Activated T-cell treated with anti-CD3 and anti-CD28 coated beads, Interleukin-2, amount 50 U/mL, for 24 hours (primary cell): Measurements from ENCODE around the gene INTU.
"Not testable (repeated sequence)": the region's sequence is repeated elsewhere in the genome, so short reads cannot be mapped to it uniquely, and the experiment has no call there.

Source experiments
- DNase-seq: peaks from one replicate; pipeline ENCODE4 v3.0.0-alpha.2; 2020
- H3K27ac Mint-ChIP-seq: 2 replicates; pipeline ENCODE4 v1.8.0; 2020; ENCODE audit warnings: mild to moderate bottlenecking, mixed read lengths
- H3K27me3 Mint-ChIP-seq: 2 replicates; pipeline ENCODE4 v1.8.0; 2020; ENCODE audit warnings: mixed read lengths
- H3K36me3 Mint-ChIP-seq: 2 replicates; pipeline ENCODE4 v1.8.0; 2020; ENCODE audit warnings: low read depth, mixed read lengths
- H3K4me1 Mint-ChIP-seq: 2 replicates; pipeline ENCODE4 v1.8.0; 2020; ENCODE audit warnings: low read depth, mixed read lengths
- H3K4me3 Mint-ChIP-seq: 2 replicates; pipeline ENCODE4 v1.8.0; 2020; ENCODE audit warnings: mild to moderate bottlenecking, moderate library complexity, mixed read lengths
- H3K9me3 Mint-ChIP-seq: 2 replicates; pipeline ENCODE4 v1.8.0; 2020; ENCODE audit warnings: mixed read lengths

The INTU gene

GRCh38 chr4:127632420-127633403 is at the start of gene INTU:
TSS of gene INTU (plus strand) at chr4:127632957. CDS start at chr4:127633035, 78 bp downstream.
- Mint-ChIP-seq H3K4me3 (peak within 1 kb of the TSS; percentile 78), H3K9me3 (no peaks in the 10 kb centered on the region), H3K27me3 (peaks cover 64% of the 10 kb centered on the region), H3K36me3 (no peaks in the 10 kb centered on the region), H3K4me1 (peaks cover 13% of the 10 kb centered on the region), H3K27ac (no peak within 1 kb of the TSS)
- DNase-seq: peak; percentile 40

- not testable (repeated sequence) for H3K36me3 Mint-ChIP-seq, H3K4me1 Mint-ChIP-seq, H3K4me3 Mint-ChIP-seq, H3K27me3 Mint-ChIP-seq, H3K9me3 Mint-ChIP-seq, DNase-seq, H3K27ac Mint-ChIP-seq
These were observed 46.3 kb upstream of the INTU start for GRCh38 chr4:127586496-127586895.

GRCh38 chr4:127586922-127587571 is 45.7 kb upstream of the INTU start:
- Mint-ChIP-seq H3K36me3 (no peaks in the 10 kb centered on the region), H3K4me1 (no peaks in the 10 kb centered on the region)
- DNase-seq: no peak

DNA sequence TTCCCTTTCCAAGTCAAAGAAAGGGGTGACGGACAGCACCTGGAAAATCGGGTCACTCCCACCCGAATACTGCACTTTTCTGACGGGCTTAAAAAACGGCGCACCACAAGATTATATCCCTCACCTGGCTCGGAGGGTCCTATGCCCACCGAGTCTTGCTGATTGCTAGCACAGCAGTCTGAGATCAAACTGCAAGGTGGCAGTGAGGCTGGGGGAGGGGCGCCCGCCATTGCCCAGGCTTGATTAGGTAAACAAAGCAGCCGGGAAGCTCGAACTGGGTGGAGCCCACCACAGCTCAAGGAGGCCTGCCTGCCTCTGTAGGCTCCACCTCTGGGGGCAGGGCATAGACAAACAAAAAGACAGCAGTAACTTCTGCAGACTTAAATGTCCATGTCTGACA is 43.6 kb upstream of the INTU start:
- H3K36me3 Mint-ChIP-seq, H3K27me3 Mint-ChIP-seq, H3K9me3 Mint-ChIP-seq, H3K4me1 Mint-ChIP-seq, H3K27ac Mint-ChIP-seq, DNase-seq, H3K4me3 Mint-ChIP-seq: not testable (repeated sequence)

More at GRCh38 chr4:127586922-127587571, 45.7 kb upstream of the INTU start:
- H3K27me3 Mint-ChIP-seq: no peaks in the 10 kb centered on the region
- H3K27ac Mint-ChIP-seq: no peak overlapping the region
- no peak overlapping the region for H3K4me3 Mint-ChIP-seq
- H3K9me3 Mint-ChIP-seq: no peaks in the 10 kb centered on the region

- DNase-seq: no peak
- Mint-ChIP-seq H3K27me3 (peaks cover 5% of the 10 kb centered on the region), H3K36me3 (no peaks in the 10 kb centered on the region), H3K27ac (no peak overlapping the region), H3K4me3 (no peak overlapping the region), H3K4me1 (no peaks in the 10 kb centered on the region), H3K9me3 (no peaks in the 10 kb centered on the region)
These were observed 34.1 kb upstream of the INTU start for GRCh38 chr4:127598656-127599055.

DNA sequence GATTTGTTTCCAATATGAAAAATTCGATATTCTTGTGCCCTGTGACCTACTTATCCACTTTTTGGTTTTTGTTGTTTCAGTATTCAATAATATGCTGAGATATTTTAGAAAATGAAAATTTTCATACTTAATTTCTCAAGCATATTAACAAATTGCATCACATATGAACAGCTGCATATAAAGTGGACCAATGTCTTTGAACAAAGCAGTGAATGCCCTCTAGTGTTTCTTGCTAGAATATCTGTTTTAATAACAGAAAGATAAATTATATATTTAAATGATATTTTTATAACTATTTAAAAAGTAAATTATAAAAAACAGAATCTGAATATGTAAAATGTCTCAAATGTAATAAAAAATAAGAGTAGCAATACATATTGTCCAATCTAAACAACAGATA is 31.7 kb upstream of the INTU start:
- H3K4me1 Mint-ChIP-seq: no peaks in the 10 kb centered on the region
- no peak overlapping the region for H3K4me3 Mint-ChIP-seq
- no peak overlapping the region for H3K27ac Mint-ChIP-seq
- DNase-seq: no peak
- peaks cover 12% of the 10 kb centered on the region for H3K27me3 Mint-ChIP-seq
- H3K9me3 Mint-ChIP-seq: no peaks in the 10 kb centered on the region
- H3K36me3 Mint-ChIP-seq: no peaks in the 10 kb centered on the region

DNA sequence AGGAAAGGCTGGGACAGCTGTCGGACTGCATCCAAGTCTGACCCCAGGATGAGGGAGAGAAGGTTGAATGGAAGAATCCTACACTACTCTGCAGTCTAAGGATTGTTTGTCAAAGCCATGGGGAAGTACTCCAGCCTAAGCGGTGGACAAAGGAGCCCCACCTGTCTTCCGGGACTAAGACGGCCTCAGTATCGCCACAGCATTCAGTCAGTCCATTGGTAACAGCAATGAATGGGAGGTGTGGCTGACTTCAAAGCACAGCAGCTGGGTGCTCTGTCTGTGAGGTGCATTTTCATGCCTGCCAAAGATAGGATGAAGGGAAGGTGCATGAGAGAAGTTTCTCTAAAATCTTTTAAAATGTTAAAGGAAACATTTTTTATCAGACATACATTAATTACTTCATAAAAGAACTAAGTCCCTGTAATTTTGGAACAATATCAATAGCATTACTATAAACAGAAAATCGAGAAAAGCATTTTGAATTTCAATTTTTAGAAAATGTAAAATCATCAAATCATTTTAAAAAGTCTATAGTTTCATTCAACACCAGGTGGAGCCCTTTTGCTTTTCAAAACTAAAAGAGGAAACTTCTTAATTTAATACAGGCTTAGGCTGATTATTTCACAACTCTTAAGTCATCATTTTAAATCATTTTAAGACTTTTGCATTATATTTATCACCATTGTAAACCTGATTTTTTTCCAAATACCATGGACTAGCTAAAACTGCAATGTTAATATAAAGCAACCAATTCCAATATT is 27.6 kb upstream of the INTU start:
- no peaks in the 10 kb centered on the region for H3K36me3 Mint-ChIP-seq
- H3K27me3 Mint-ChIP-seq: peaks cover 12% of the 10 kb centered on the region
- no peak for DNase-seq
- no peak overlapping the region for H3K4me3 Mint-ChIP-seq
- H3K4me1 Mint-ChIP-seq: no peaks in the 10 kb centered on the region
- H3K9me3 Mint-ChIP-seq: no peaks in the 10 kb centered on the region
- no peak overlapping the region for H3K27ac Mint-ChIP-seq

DNA sequence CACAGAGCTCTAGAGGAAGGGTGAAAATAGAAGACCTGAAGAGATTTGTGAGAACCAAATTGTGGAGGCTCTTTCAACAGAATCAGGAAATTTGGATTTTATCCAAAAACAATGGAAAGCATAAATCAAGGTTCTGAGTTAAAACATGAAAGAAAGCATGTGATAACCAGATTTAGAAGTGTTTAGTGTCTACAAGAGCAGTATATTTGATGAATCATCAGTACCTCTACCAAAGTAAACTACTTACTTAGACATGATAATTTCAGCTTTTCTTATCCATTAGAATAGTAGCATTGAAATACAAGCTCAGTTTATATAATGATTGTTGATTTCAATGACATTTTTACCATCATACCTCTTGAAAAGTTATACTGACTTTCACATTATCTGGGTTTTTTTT is 25.9 kb upstream of the INTU start:
- H3K4me1 Mint-ChIP-seq: no peaks in the 10 kb centered on the region

GRCh38 chr4:127609484-127609883 is 23.3 kb upstream of the INTU start:
- DNase-seq: no peak
- no peaks in the 10 kb centered on the region for H3K36me3 Mint-ChIP-seq
- peaks cover 18% of the 10 kb centered on the region for H3K27me3 Mint-ChIP-seq
- H3K27ac Mint-ChIP-seq: no peak overlapping the region
- H3K4me3 Mint-ChIP-seq: no peak overlapping the region
- H3K9me3 Mint-ChIP-seq: no peaks in the 10 kb centered on the region
- H3K4me1 Mint-ChIP-seq: no peaks in the 10 kb centered on the region

More for the DNA sequence above, 25.9 kb upstream of the INTU start:
- Mint-ChIP-seq H3K27me3 (peaks cover 8% of the 10 kb centered on the region), H3K4me3 (no peak overlapping the region), H3K9me3 (no peaks in the 10 kb centered on the region), H3K27ac (no peak overlapping the region), H3K36me3 (no peaks in the 10 kb centered on the region)
- DNase-seq: no peak

DNA sequence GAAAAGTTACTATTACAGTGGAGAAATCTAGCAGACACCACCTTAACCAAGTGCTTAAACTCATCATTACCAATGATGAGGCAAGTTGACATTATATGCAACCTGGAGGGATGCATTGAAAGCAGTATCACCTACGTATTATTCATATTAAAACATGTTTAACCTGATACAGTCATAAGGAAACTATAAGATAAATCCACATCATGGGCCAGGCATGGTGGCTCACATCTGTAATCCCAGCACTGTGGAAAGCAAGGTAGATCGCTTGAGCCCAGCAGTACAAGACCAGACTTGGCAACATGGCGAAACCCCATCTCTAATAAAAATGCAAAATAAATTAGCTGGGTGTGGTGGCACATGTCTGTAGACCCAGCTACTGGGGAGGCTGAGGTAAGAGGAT is 22.3 kb upstream of the INTU start:
- no peaks in the 10 kb centered on the region for H3K36me3 Mint-ChIP-seq
- H3K27me3 Mint-ChIP-seq: peaks cover 11% of the 10 kb centered on the region
- no peaks in the 10 kb centered on the region for H3K9me3 Mint-ChIP-seq
- H3K4me3 Mint-ChIP-seq: no peak overlapping the region
- no peak overlapping the region for H3K27ac Mint-ChIP-seq
- H3K4me1 Mint-ChIP-seq: no peaks in the 10 kb centered on the region
- no peak for DNase-seq

GRCh38 chr4:127616898-127617297 is 15.9 kb upstream of the INTU start:
- Mint-ChIP-seq H3K4me3 (no peak overlapping the region), H3K27ac (no peak overlapping the region), H3K9me3 (peaks cover 2% of the 10 kb centered on the region), H3K27me3 (peaks cover 33% of the 10 kb centered on the region), H3K36me3 (no peaks in the 10 kb centered on the region), H3K4me1 (no peaks in the 10 kb centered on the region)
- DNase-seq: no peak

DNA sequence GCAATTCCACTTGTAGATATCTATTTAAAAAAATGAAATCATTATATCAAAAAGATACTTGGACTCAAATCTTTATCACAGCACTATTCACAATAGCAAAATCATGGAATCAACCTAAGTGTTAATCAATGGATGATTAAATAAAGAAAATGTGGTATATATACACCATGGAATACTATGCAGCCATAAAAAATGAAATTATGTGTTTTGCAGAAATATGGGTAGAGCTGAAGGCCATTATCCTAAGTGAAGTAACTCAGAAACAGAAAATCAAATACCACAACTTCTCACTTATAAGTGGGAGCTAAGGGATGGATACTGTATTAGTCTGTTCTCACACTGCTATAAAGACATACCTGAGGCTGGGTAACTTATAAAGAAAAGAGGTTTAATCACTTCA is 14.3 kb upstream of the INTU start:
- peaks cover 37% of the 10 kb centered on the region for H3K27me3 Mint-ChIP-seq
- peaks cover 2% of the 10 kb centered on the region for H3K9me3 Mint-ChIP-seq
- no peak overlapping the region for H3K4me3 Mint-ChIP-seq
- H3K36me3 Mint-ChIP-seq: no peaks in the 10 kb centered on the region
- H3K27ac Mint-ChIP-seq: no peak overlapping the region
- peaks cover 2% of the 10 kb centered on the region for H3K4me1 Mint-ChIP-seq
- DNase-seq: no peak

DNA sequence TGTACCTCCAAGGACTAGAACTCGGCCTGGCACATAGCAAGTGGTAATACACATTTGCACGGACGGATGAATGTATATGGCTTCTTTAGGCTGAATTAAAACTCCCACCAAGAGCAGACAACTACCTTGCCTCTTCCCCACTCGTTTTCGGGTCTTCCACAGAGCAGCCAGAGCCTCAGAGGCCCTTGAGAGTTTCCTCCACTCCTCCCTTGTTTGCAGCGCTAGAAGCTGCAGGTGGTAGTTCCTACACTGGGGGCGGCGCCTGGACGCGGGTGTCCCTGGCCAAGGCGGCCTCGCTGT is 10.2 kb upstream of the INTU start:
- H3K9me3 Mint-ChIP-seq: peaks cover 2% of the 10 kb centered on the region
- H3K27ac Mint-ChIP-seq: no peak overlapping the region
- H3K4me1 Mint-ChIP-seq: peaks cover 6% of the 10 kb centered on the region
- H3K4me3 Mint-ChIP-seq: no peak overlapping the region
- no peak for DNase-seq
- no peaks in the 10 kb centered on the region for H3K36me3 Mint-ChIP-seq
- H3K27me3 Mint-ChIP-seq: peaks cover 64% of the 10 kb centered on the region

- peak; percentile 29 for DNase-seq
- Mint-ChIP-seq H3K27ac (no peak overlapping the region), H3K4me1 (peaks cover 6% of the 10 kb centered on the region), H3K4me3 (peak overlapping the region; percentile 62), H3K9me3 (peaks cover 2% of the 10 kb centered on the region), H3K36me3 (no peaks in the 10 kb centered on the region), H3K27me3 (peaks cover 64% of the 10 kb centered on the region)
These were observed 9.6 kb upstream of the INTU start for GRCh38 chr4:127622921-127623796.
